ENCODE data around the gene MMP25. TPM values are rescaled to one million over a fixed set of nuclear protein-coding genes. Genes with fewer than 3 reads are reported as not detected.

MMP25 gene
- total RNA-seq (2014; rRNA removed; shearing (Covaris generic)), result not detected in 2 replicates
- 0.16 and 0.23 TPM in 2 replicates for polyA plus RNA-seq (2016; fragmentation: Nextera tagmentation; extraction: Ambion mirVana)

GRCh38 chr16:3045758-3046640 is at the start of gene MMP25:
Gene MMP25, plus strand, starts transcription at chr16:3046561. Its CDS starts 357 bp downstream, at chr16:3046918.
- TF ChIP-seq EZH2phosphoT487 (IDR thresholded peaks at IDR 0.05; ENCODE audit: insufficient read depth, low read depth) (0 out of 2 replicates have a peak, but pooled peaks have one; percentile 42), EZH2 (IDR thresholded peaks at IDR 0.05; ENCODE audit: insufficient read depth, poor library complexity, severe bottlenecking) (peak; percentile 90)
- DNase-seq, result peak; percentile 34
- Histone ChIP-seq H3K9me3 (ENCODE audit: low read depth) (no peaks in the 10 kb centered on the region), H3K27me3 (replicated peaks; ENCODE audit: insufficient read depth) (peaks cover 37% of the 10 kb centered on the region), H3K9me2 (ENCODE audit: insufficient read depth) (no peaks in the 10 kb centered on the region), H3K4me3 (peak within 1 kb of the TSS; percentile 70), H4K20me1 (ENCODE audit: insufficient read depth) (no peaks in the 10 kb centered on the region), H3K36me3 (ENCODE audit: low read depth) (no peaks in the 10 kb centered on the region), H3F3A (ENCODE audit: insufficient read depth) (no peaks in the 10 kb centered on the region), H2AFZ (peak within 1 kb of the TSS; percentile 70), H3K9ac (peak within 1 kb of the TSS; percentile 36; the same call in 1 of the 2 replicates), H3K4me1 (ENCODE audit: insufficient read depth) (no peaks in the 10 kb centered on the region), H3K27ac (no peak within 1 kb of the TSS), H3K79me2 (ENCODE audit: insufficient read depth) (no peaks in the 10 kb centered on the region), H3K4me2 (ENCODE audit: unreplicated experiment) (peak within 1 kb of the TSS; percentile 84)
- WGBS, 2 experiments (ENCODE audit: low coverage in 1 of 2, low lambda C conversion rate in 2 of 2, missing lambda C conversion rate in 2 of 2), result 1 to 2% methylated on average over 54 to 81 of the region's 86 CpGs
- in situ Hi-C loops (cut with MboI), result no loop called here

- no peak overlapping the region for H2AFZ ChIP-seq
- TF ChIP-seq EZH2phosphoT487 (IDR thresholded peaks at IDR 0.05; ENCODE audit: insufficient read depth, low read depth) (no peak), EZH2 (IDR thresholded peaks at IDR 0.05; ENCODE audit: insufficient read depth, poor library complexity, severe bottlenecking) (no peak)
- in situ Hi-C loops (cut with MboI), result no loop called here
- 63 to 77% methylated on average over 6 of the region's 6 CpGs for WGBS, 2 experiments (ENCODE audit: low coverage in 1 of 2, low lambda C conversion rate in 2 of 2, missing lambda C conversion rate in 2 of 2)
- no peak overlapping the region for H3K4me2 ChIP-seq (ENCODE audit: unreplicated experiment)
- H3K27ac ChIP-seq, result no peak overlapping the region
- DNase-seq, result no peak
- no peaks in the 10 kb centered on the region for H3K9me3 ChIP-seq (ENCODE audit: low read depth)
- no peaks in the 10 kb centered on the region for H3K36me3 ChIP-seq (ENCODE audit: low read depth)
- no peaks in the 10 kb centered on the region for H4K20me1 ChIP-seq (ENCODE audit: insufficient read depth)
- H3K4me3 ChIP-seq, result no peak overlapping the region
- H3K9ac ChIP-seq, result no peak overlapping the region
- H3K79me2 ChIP-seq (ENCODE audit: insufficient read depth), result no peaks in the 10 kb centered on the region
- no peaks in the 10 kb centered on the region for H3K27me3 ChIP-seq (replicated peaks; ENCODE audit: insufficient read depth)
- H3F3A ChIP-seq (ENCODE audit: insufficient read depth), result no peaks in the 10 kb centered on the region
- no peaks in the 10 kb centered on the region for H3K9me2 ChIP-seq (ENCODE audit: insufficient read depth)
- H3K4me1 ChIP-seq (ENCODE audit: insufficient read depth), result no peaks in the 10 kb centered on the region
Observed at GRCh38 chr16:2999929-3000328, 46.4 kb upstream of the MMP25 start.

- Histone ChIP-seq H2AFZ (no peak overlapping the region), H3K4me1 (ENCODE audit: insufficient read depth) (no peaks in the 10 kb centered on the region), H3K4me2 (ENCODE audit: unreplicated experiment) (no peak overlapping the region), H3K27ac (no peak overlapping the region), H3K27me3 (replicated peaks; ENCODE audit: insufficient read depth) (no peaks in the 10 kb centered on the region), H3K4me3 (no peak overlapping the region), H3K79me2 (ENCODE audit: insufficient read depth) (no peaks in the 10 kb centered on the region), H3K9me2 (ENCODE audit: insufficient read depth) (no peaks in the 10 kb centered on the region), H3K9me3 (ENCODE audit: low read depth) (no peaks in the 10 kb centered on the region), H4K20me1 (ENCODE audit: insufficient read depth) (no peaks in the 10 kb centered on the region), H3K36me3 (ENCODE audit: low read depth) (no peaks in the 10 kb centered on the region), H3F3A (ENCODE audit: insufficient read depth) (no peaks in the 10 kb centered on the region), H3K9ac (no peak overlapping the region)
- TF ChIP-seq EZH2phosphoT487 (IDR thresholded peaks at IDR 0.05; ENCODE audit: insufficient read depth, low read depth) (no peak), EZH2 (IDR thresholded peaks at IDR 0.05; ENCODE audit: insufficient read depth, poor library complexity, severe bottlenecking) (no peak)
- no peak for DNase-seq
- 74 to 76% methylated on average over 4 of the region's 4 CpGs for WGBS, 2 experiments (ENCODE audit: low coverage in 1 of 2, low lambda C conversion rate in 2 of 2, missing lambda C conversion rate in 2 of 2)
- in situ Hi-C loops (cut with MboI), result no loop called here
Observed at GRCh38 chr16:3000540-3000939, 45.8 kb upstream of the MMP25 start.

- Histone ChIP-seq H3K9ac (no peak overlapping the region), H3K36me3 (ENCODE audit: low read depth) (no peaks in the 10 kb centered on the region), H3K9me3 (ENCODE audit: low read depth) (no peaks in the 10 kb centered on the region), H3F3A (ENCODE audit: insufficient read depth) (no peaks in the 10 kb centered on the region), H3K4me1 (ENCODE audit: insufficient read depth) (no peaks in the 10 kb centered on the region), H3K4me3 (no peak overlapping the region), H2AFZ (no peak overlapping the region), H3K27me3 (replicated peaks; ENCODE audit: insufficient read depth) (no peaks in the 10 kb centered on the region), H3K79me2 (ENCODE audit: insufficient read depth) (no peaks in the 10 kb centered on the region), H3K9me2 (ENCODE audit: insufficient read depth) (no peaks in the 10 kb centered on the region), H3K27ac (no peak overlapping the region), H3K4me2 (ENCODE audit: unreplicated experiment) (no peak overlapping the region), H4K20me1 (ENCODE audit: insufficient read depth) (no peaks in the 10 kb centered on the region)
- in situ Hi-C loops (cut with MboI), result no loop called here
- no peak for DNase-seq
- WGBS, 2 experiments (ENCODE audit: low coverage in 1 of 2, low lambda C conversion rate in 2 of 2, missing lambda C conversion rate in 2 of 2), result 52 to 56% methylated on average over 10 to 11 of the region's 12 CpGs
- TF ChIP-seq EZH2phosphoT487 (IDR thresholded peaks at IDR 0.05; ENCODE audit: insufficient read depth, low read depth) (no peak), EZH2 (IDR thresholded peaks at IDR 0.05; ENCODE audit: insufficient read depth, poor library complexity, severe bottlenecking) (no peak)
Observed at GRCh38 chr16:3001316-3001715, 45.0 kb upstream of the MMP25 start.

Data from GM23248 (cell line).